Putamen (tissue), 1 donor: Measurements from ENCODE around the gene PLCXD1.
"Not testable (repeated sequence)": the region's sequence is repeated elsewhere in the genome, so short reads cannot be mapped to it uniquely, and the experiment has no call there.

Experiments used
- DNase-seq: peaks from one replicate; pipeline ENCODE4 v3.0.0-alpha.2; 2016; ENCODE audit warnings: low spot score

Gene PLCXD1

GRCh38 chrX:317424-318067, 36.4 kb downstream of the PLCXD1 start:
- DNase-seq: no peak

GRCh38 chrX:318068-318738, 37.0 kb downstream of the PLCXD1 start:
- peak; percentile 95 for DNase-seq

- peak; percentile 100 for DNase-seq
These were observed 37.8 kb downstream of the PLCXD1 start, which contains the start of gene GTPBP6 for GRCh38 chrX:318739-319578. Gene GTPBP6 (minus strand): TSS chrX:318796. CDS start chrX:318787, 9 bp downstream.

- no peak for DNase-seq
These were observed 38.5 kb downstream of the PLCXD1 start for GRCh38 chrX:319579-320125.

GRCh38 chrX:320126-320783, 39.1 kb downstream of the PLCXD1 start:
- DNase-seq: no peak

- no peak for DNase-seq
These were observed 42.8 kb downstream of the PLCXD1 start for GRCh38 chrX:323721-324628.

GRCh38 chrX:324664-325063, 43.5 kb downstream of the PLCXD1 start:
- not testable (repeated sequence) for DNase-seq

GRCh38 chrX:327660-328126, 46.5 kb downstream of the PLCXD1 start:
- no peak for DNase-seq

GRCh38 chrX:329291-329910, 48.2 kb downstream of the PLCXD1 start:
- DNase-seq: no peak

- DNase-seq: not testable (repeated sequence)
These were observed 49.1 kb downstream of the PLCXD1 start for GRCh38 chrX:330141-330725.

GRCh38 chrX:330726-331150, 49.6 kb downstream of the PLCXD1 start:
- DNase-seq: no peak

GRCh38 chrX:331151-331824, 50.1 kb downstream of the PLCXD1 start:
- no peak for DNase-seq

GRCh38 chrX:331825-332495, 50.8 kb downstream of the PLCXD1 start:
- DNase-seq: no peak

GRCh38 chrX:332496-332860, 51.3 kb downstream of the PLCXD1 start:
- no peak for DNase-seq

GRCh38 chrX:332916-333610, 51.9 kb downstream of the PLCXD1 start:
- DNase-seq: no peak

GRCh38 chrX:333611-334311, 52.6 kb downstream of the PLCXD1 start:
- DNase-seq: no peak

- no peak for DNase-seq
These were observed 53.2 kb downstream of the PLCXD1 start for GRCh38 chrX:334331-334891.
